GM12864 (cell line): ENCODE data around the gene AFF2.

Experiments
- DNase-seq: peaks from one replicate; pipeline ENCODE4 v3.0.0-alpha.2; 2011; ENCODE audit warnings: low read depth
- H3K4me3 ChIP-seq: 2 replicates; pipeline ENCODE4 v1.5.1; 2011; ENCODE audit warnings: mild to moderate bottlenecking, low read depth, low read length, control low read depth
- TF ChIP-seq, protein P1 (sequence below): IDR thresholded peaks from 2 replicates; pipeline ENCODE4 v1.5.1; 2011; ENCODE audit warnings: low read depth, mild to moderate bottlenecking, moderate library complexity, low read length, control low read depth, inconsistent platforms; ENCODE audit errors: missing control alignments

Gene AFF2

DNA sequence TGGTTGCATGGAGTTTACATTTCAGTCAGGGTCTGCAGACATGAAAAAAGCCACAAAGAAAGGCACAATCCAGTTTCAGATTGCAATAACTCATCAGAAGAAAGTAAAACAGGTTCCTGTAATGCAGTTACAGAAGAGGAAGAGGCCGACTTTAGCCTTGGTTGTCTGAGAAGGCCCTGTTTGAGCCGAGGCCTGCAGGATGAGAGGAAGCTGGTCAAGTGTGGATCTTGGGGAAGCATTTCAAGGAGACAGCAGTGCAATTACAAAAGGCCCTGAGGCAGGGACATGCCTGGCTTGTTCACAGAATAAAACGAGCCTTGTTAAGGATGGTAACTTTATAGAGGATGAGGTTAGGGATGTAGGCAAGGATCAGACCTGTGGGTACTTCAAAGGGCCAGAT, 62.4 kb downstream of the AFF2 start:
- H3K4me3 ChIP-seq = no peak overlapping the region
- DNase-seq = no peak
- TF ChIP-seq, protein P1, sequence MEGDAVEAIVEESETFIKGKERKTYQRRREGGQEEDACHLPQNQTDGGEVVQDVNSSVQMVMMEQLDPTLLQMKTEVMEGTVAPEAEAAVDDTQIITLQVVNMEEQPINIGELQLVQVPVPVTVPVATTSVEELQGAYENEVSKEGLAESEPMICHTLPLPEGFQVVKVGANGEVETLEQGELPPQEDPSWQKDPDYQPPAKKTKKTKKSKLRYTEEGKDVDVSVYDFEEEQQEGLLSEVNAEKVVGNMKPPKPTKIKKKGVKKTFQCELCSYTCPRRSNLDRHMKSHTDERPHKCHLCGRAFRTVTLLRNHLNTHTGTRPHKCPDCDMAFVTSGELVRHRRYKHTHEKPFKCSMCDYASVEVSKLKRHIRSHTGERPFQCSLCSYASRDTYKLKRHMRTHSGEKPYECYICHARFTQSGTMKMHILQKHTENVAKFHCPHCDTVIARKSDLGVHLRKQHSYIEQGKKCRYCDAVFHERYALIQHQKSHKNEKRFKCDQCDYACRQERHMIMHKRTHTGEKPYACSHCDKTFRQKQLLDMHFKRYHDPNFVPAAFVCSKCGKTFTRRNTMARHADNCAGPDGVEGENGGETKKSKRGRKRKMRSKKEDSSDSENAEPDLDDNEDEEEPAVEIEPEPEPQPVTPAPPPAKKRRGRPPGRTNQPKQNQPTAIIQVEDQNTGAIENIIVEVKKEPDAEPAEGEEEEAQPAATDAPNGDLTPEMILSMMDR = no peak

DNA sequence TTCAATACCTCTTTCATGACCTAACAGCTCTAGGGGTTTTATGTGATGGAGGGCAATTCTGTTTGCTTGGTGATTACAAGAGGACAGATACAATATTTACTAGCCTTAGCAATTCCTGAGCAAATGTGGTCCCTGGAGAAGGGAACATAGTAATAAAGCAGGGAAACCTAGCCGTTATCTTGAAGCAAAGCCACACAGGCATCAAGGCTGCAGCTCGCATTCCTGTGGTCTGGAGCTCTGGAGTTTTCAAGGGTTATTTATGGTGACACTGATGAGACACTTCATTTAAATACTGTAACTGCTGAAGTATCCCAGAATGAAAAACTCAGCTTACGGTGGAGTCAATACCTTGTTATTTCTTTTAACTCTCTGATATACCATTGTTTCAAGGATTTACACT, 66.8 kb downstream of the AFF2 start:
- TF ChIP-seq, protein P1 = no peak
- no peak overlapping the region for H3K4me3 ChIP-seq
- no peak for DNase-seq

DNA sequence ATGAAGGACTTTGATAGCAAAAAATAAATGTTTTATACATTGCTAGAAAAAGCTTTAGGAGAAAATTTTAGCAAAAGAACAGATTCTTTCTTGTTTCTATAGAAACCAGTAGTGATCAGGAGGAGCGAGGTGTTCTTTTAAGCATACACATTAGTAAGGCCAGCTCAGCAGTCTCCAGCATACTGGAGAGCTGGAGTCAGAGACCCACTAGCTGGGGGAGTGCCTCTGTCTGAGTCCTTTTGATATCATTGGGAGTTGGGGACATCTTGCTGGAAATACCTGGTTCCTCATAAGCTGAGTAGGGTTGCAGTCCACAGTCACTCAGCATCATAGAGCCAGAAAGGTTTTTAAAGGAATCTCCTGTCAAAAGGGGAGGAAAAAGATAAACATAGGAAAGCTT, 67.4 kb downstream of the AFF2 start:
- H3K4me3 ChIP-seq = no peak overlapping the region
- TF ChIP-seq, protein P1 = no peak
- no peak for DNase-seq

DNA sequence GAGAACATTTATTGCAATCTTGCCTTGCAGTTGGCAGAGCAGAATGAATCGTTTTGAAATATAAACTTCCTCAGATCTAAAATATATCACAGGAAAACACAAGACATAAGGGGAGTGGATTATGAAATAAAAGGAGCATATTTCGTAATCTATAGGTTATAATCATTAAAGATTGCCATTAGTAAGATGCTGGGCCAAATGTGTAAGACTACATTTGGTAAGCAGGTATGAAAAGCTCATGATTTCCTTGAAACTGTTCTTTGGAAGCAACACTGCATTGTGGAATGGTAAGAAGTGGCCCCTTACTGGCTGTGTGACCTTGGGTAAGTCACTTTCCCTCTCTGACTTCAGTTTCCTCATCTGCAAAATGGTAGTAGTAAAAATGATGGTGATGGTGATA, 68.3 kb downstream of the AFF2 start:
- DNase-seq = no peak
- TF ChIP-seq, protein P1 = no peak
- H3K4me3 ChIP-seq = no peak overlapping the region

GRCh38 chrX:148572337-148572736, 71.9 kb downstream of the AFF2 start:
- no peak overlapping the region for H3K4me3 ChIP-seq
- TF ChIP-seq, protein P1 = no peak
- no peak for DNase-seq

GRCh38 chrX:148573119-148573518, 72.7 kb downstream of the AFF2 start:
- TF ChIP-seq, protein P1 = no peak
- no peak for DNase-seq
- no peak overlapping the region for H3K4me3 ChIP-seq

- no peak overlapping the region for H3K4me3 ChIP-seq
- no peak for DNase-seq
- TF ChIP-seq, protein P1 = no peak
Observed at GRCh38 chrX:148574237-148574973, 74.0 kb downstream of the AFF2 start.
